Measurements from ENCODE around the gene ERGIC2.

- TF ChIP-seq, protein P1, sequence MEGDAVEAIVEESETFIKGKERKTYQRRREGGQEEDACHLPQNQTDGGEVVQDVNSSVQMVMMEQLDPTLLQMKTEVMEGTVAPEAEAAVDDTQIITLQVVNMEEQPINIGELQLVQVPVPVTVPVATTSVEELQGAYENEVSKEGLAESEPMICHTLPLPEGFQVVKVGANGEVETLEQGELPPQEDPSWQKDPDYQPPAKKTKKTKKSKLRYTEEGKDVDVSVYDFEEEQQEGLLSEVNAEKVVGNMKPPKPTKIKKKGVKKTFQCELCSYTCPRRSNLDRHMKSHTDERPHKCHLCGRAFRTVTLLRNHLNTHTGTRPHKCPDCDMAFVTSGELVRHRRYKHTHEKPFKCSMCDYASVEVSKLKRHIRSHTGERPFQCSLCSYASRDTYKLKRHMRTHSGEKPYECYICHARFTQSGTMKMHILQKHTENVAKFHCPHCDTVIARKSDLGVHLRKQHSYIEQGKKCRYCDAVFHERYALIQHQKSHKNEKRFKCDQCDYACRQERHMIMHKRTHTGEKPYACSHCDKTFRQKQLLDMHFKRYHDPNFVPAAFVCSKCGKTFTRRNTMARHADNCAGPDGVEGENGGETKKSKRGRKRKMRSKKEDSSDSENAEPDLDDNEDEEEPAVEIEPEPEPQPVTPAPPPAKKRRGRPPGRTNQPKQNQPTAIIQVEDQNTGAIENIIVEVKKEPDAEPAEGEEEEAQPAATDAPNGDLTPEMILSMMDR (IDR thresholded peaks at IDR 0.05) = peak in 2 of 6 experiments; percentile 23 to 28
- no peak for TF ChIP-seq POLR2A (IDR thresholded peaks at IDR 0.05)
Measured at GRCh38 chr12:29309320-29309902, 71.6 kb downstream of the ERGIC2 start.
